ENCODE results near the gene TXNRD1. TPM values are rescaled to one million over a fixed set of nuclear protein-coding genes. Genes with fewer than 3 reads are reported as not detected.

The TXNRD1 gene
- total and polyA plus RNA-seq, 2 of the 8 experiments (the other 6 are each of a cell fraction or from before 2014, with no cell fraction given): 56.8 to 127 TPM

DNA sequence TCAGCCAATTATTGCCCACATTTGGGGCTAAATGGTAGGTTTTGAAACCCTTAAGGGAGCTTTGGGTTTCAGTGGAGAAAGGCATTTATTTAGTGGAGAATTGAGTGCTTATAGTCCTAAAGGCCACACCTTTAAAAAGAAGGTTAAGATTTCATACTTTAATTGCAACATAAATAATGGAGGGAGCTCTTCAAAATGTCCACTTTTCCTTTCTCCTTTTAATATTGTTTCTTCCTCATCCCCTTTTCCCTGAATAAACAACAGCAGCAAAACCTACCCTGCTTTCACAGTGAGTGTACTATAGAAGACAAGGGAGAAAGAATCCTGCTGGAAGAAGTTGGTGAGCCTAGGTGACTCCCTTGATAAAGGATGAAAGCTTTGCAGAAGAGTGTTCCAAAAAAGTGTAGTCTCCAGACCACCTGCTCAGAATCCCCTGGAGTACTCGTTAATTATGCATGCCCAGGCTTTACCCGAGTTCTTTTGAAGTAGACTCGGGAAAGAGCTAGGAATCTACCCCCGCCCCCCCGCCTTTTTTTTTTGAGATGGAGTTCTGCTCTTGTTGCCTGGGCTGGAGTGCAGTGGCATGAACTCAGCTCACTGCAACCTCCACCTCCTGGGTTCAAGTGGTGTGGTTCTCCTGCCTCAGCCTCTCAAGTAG is 76.4 kb downstream of the TXNRD1 start:
- Histone ChIP-seq H3K36me3 (ENCODE audit: control insufficient read depth in 2 of 4, insufficient read depth in 4 of 4, low read length in 3 of 4) (peaks cover 4 to 36% (median 10%) of the 10 kb centered on the region in 4 experiments; a peak in 7 of 8 replicates), H4K91ac (replicated peaks; ENCODE audit: insufficient read length, low read length) (no peak overlapping the region), H3K79me1 (ENCODE audit: low read depth, low read length) (peaks cover 3% of the 10 kb centered on the region; the same call in 1 of the 2 replicates), H3K27me3 (replicated peaks in 1 of 4; ENCODE audit: control insufficient read depth in 3 of 4, extremely low read depth in 1 of 4, insufficient read depth in 3 of 4, low read length in 3 of 4) (no peaks in the 10 kb centered on the region), H2BK15ac (ENCODE audit: low read length) (no peak overlapping the region), H2BK120ac (replicated peaks; ENCODE audit: low read depth, low read length) (no peak overlapping the region), H3K18ac (ENCODE audit: extremely low read depth, low read length) (no peak overlapping the region), H3K56ac (replicated peaks; ENCODE audit: insufficient read length, low read depth, low read length) (no peak overlapping the region), H3K4ac (replicated peaks; ENCODE audit: insufficient read length, low read depth, low read length) (no peak overlapping the region), H4K8ac (ENCODE audit: extremely low read depth, insufficient read depth, low read length) (no peak overlapping the region), H3K4me1 (replicated peaks in 1 of 4; ENCODE audit: control insufficient read depth in 3 of 4, insufficient read depth in 4 of 4, low read length in 3 of 4) (peaks cover 0 to 7% (median 4%) of the 10 kb centered on the region in 4 experiments; a peak in 4 of 7 replicates), H3K9ac (replicated peaks in 1 of 4; ENCODE audit: extremely low read depth in 1 of 4, low read depth in 3 of 4, low read length in 3 of 4) (no peak overlapping the region), H3K23ac (ENCODE audit: insufficient read length) (no peak overlapping the region), H3K14ac (ENCODE audit: insufficient read length) (no peak overlapping the region), H2BK5ac (ENCODE audit: low read depth, low read length) (no peak overlapping the region), H3K9me3 (ENCODE audit: insufficient read depth in 2 of 2, low read depth in 1 of 2, low read length in 1 of 2) (no peaks in the 10 kb centered on the region), H2BK12ac (ENCODE audit: low read depth, low read length) (no peak overlapping the region), H4K5ac (ENCODE audit: insufficient read length, low read depth, low read length) (no peak overlapping the region), H2AFZ (ENCODE audit: low read length) (no peak overlapping the region), H3K4me3 (ENCODE audit: extremely low read depth in 1 of 4, insufficient read depth in 2 of 4, low read depth in 3 of 4, low read length in 4 of 4) (peak overlapping the region in 1 of 4 experiments; percentile 16; a peak in 1 of 8 replicates), H3K27ac (ENCODE audit: low read depth, low read length) (no peak overlapping the region), H3K4me2 (ENCODE audit: insufficient read depth in 1 of 2, low read depth in 2 of 2, low read length in 2 of 2) (peak overlapping the region in 1 of 2 experiments; percentile 8; a peak in 1 of 4 replicates), H3K23me2 (ENCODE audit: low read depth, low read length) (peaks cover 3% of the 10 kb centered on the region), H2BK20ac (ENCODE audit: low read length) (no peak overlapping the region), H2AK5ac (ENCODE audit: low read depth, low read length) (no peak overlapping the region), H3K79me2 (ENCODE audit: control insufficient read depth in 1 of 2, insufficient read depth in 2 of 2, low read length in 2 of 2) (peaks cover 12 to 87% of the 10 kb centered on the region in 2 experiments), H4K20me1 (replicated peaks in 1 of 2; ENCODE audit: control insufficient read depth in 1 of 2, insufficient read depth in 2 of 2, low read length in 2 of 2) (peaks cover 6 to 15% of the 10 kb centered on the region in 2 experiments)
- WGBS, 2 experiments (ENCODE audit: extremely low coverage in 1 of 2, insufficient coverage in 1 of 2, insufficient read length in 1 of 2, insufficient replicate concordance in 2 of 2, low coverage in 1 of 2, low lambda C conversion rate in 2 of 2, missing lambda C conversion rate in 1 of 2): 27% methylated on average over 4 of the region's 5 CpGs; no CpG with 5 or more reads in 1 of the 2 experiments
- DNase-seq (ENCODE audit: low read depth in 1 of 2, low spot score in 2 of 2) (no peak), FAIRE-seq (no peak)
- POLR2A ChIA-PET (ENCODE audit: partially characterized antibody): interaction anchor here (0.5 to 2.4 kb wide), 12 partner anchors 9 to 362 kb away, joined by 3 to 16 read pairs (median 4); partner anchors contain the start of genes EID3, HSP90B1, NFYB and TXNRD1
- CTCF ChIA-PET (ENCODE audit: partially characterized antibody): interaction anchor here (0.5 to 9.9 kb wide), 8 partner anchors 8 to 131 kb away, joined by 3 to 75 read pairs (median 4); partner anchors contain the start of gene TXNRD1
- no peak for TF ChIP-seq CBX5 (IDR thresholded peaks at IDR 0.05; ENCODE audit: low read depth, low read length)
- TF ChIP-seq EP300 (IDR thresholded peaks at IDR 0.05; ENCODE audit: borderline replicate concordance in 1 of 2, low read depth in 2 of 2, low read length in 2 of 2): no peak
- 0 out of 2 replicates have a peak, but pooled peaks have one; percentile 14 for TF ChIP-seq YY1 (IDR thresholded peaks at IDR 0.05; ENCODE audit: low read depth, low read length)
- TF ChIP-seq BCL11A (IDR thresholded peaks at IDR 0.05; ENCODE audit: low read depth in 2 of 2, low read length in 2 of 2): no peak

Data from H1 (cell line).